OCI-LY7 (cell line): Measurements from ENCODE around the gene MAS1.

Experiments used
- EZH2phosphoT487 ChIP-seq: fragments of 200-600 bp; sonication (generic); IDR thresholded peaks from 2 replicates; pipeline ENCODE4 v1.6.1; 2018; ENCODE audit warnings: low read depth, borderline replicate concordance, mild to moderate bottlenecking, mixed run types, antibody characterized with exemption, low read length, moderate library complexity, mixed read lengths
- TF ChIP-seq, protein P1 (sequence below): fragments of 200-600 bp; sonication (generic); conservative IDR thresholded peaks from 2 replicates; pipeline ENCODE4 v1.5.1; 2014; ENCODE audit warnings: mild to moderate bottlenecking, antibody characterized with exemption, low read length, moderate library complexity, mixed read lengths

DNA sequence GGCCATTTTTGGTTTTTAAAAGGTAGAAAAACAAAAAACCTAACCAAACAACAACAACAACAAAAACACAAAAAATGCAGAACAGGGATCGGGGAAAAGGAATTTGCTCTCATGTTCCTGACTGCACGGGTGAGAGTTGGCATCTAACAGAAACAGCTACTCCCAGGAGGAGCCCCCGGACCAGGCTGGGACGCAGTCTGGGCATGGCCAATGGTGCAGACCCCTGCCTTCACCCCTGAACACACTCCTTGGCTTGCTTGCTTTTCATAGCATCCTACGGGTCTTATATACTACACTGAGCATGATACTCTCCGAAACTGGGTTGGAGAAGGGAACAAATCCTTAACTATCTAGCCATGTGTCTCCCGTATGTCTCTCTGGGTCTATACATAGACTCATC is 587 bp upstream of the MAS1 start:
- TF ChIP-seq, protein P1, sequence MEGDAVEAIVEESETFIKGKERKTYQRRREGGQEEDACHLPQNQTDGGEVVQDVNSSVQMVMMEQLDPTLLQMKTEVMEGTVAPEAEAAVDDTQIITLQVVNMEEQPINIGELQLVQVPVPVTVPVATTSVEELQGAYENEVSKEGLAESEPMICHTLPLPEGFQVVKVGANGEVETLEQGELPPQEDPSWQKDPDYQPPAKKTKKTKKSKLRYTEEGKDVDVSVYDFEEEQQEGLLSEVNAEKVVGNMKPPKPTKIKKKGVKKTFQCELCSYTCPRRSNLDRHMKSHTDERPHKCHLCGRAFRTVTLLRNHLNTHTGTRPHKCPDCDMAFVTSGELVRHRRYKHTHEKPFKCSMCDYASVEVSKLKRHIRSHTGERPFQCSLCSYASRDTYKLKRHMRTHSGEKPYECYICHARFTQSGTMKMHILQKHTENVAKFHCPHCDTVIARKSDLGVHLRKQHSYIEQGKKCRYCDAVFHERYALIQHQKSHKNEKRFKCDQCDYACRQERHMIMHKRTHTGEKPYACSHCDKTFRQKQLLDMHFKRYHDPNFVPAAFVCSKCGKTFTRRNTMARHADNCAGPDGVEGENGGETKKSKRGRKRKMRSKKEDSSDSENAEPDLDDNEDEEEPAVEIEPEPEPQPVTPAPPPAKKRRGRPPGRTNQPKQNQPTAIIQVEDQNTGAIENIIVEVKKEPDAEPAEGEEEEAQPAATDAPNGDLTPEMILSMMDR, result no peak
- no peak for TF ChIP-seq EZH2phosphoT487
